Transverse colon (tissue), 4 donors: ENCODE data around the gene UBAC2. TPM values are rescaled to one million over a fixed set of nuclear protein-coding genes. Genes with fewer than 3 reads are reported as not detected.
A peak's percentile ranks its signal among the peaks of the same experiment; 100 is the strongest.

Source experiments
- DNase-seq: peaks from one replicate; pipeline ENCODE4 v3.0.0-alpha.2; 2019
- H3K27ac ChIP-seq, 4 donors: fragments of 200-600 bp; sonication (generic); 2 replicates each; pipeline ENCODE4 v1.5.1; 2016 to 2018; ENCODE audit warnings: inconsistent platforms in 4 of 4
- H3K27me3 ChIP-seq: fragments of 200-600 bp; sonication (generic); 2 replicates; pipeline ENCODE4 v1.5.1; 2017; ENCODE audit warnings: inconsistent platforms
- H3K36me3 ChIP-seq, 4 donors: fragments of 200-600 bp; sonication (generic); 2 replicates each; pipeline ENCODE4 v1.5.1; 2017 to 2019; ENCODE audit warnings: inconsistent platforms in 4 of 4
- H3K4me1 ChIP-seq, 4 donors: fragments of 200-600 bp; sonication (generic); 2 replicates each; pipeline ENCODE4 v1.5.1; 2017 to 2020; ENCODE audit warnings: inconsistent platforms in 4 of 4
- H3K4me3 ChIP-seq, 4 donors: fragments of 200-600 bp; sonication (generic); 1 replicate in 1 of 4; 2 replicates in 3 of 4; pipeline versions ENCODE4 v1.5.1 to v1.6.1; 2017 to 2019; ENCODE audit warnings: inconsistent platforms in 4 of 4
- H3K9me3 ChIP-seq, 2 donors: fragments of 200-600 bp; sonication (generic); 2 replicates each; pipeline ENCODE4 v1.5.1; 2017 to 2019; ENCODE audit warnings: inconsistent platforms in 2 of 2
- CTCF ChIP-seq, 5 experiments: fragments of 200-600 bp in 3 of 5; fragments of 450-650 bp in 2 of 5; sonication (generic) in 3 of 5; IDR thresholded peaks; 1 replicate in 2 of 5; 2 replicates in 3 of 5; pipeline ENCODE4 v1.5.1; 2016 to 2017; ENCODE audit warnings: antibody characterized with exemption in 5 of 5, inconsistent platforms in 3 of 5, mild to moderate bottlenecking in 2 of 5, moderate library complexity in 1 of 5
- EP300 ChIP-seq: sonication (generic); formaldehyde crosslinking; IDR thresholded peaks from one replicate; pipeline ENCODE4 v1.6.1; 2017; ENCODE audit warnings: antibody characterized with exemption, low read depth
- POLR2A ChIP-seq: fragments of 450-650 bp; IDR thresholded peaks from one replicate; pipeline ENCODE4 v1.6.1; 2016; ENCODE audit warnings: antibody characterized with exemption, mild to moderate bottlenecking, moderate library complexity
- POLR2AphosphoS5 ChIP-seq, 3 donors: sonication (generic); formaldehyde crosslinking; IDR thresholded peaks; one replicate each; pipeline ENCODE4 v1.6.1; 2016; ENCODE audit warnings: antibody characterized with exemption in 3 of 3
- WGBS, 2 donors: methylation state at CpG; one replicate each; pipeline ENCODE4 v1.1.5; 2018; ENCODE audit warnings: low coverage in 1 of 2; 5-methylcytosine and 5-hydroxymethylcytosine counted together
- in situ Hi-C, 4 donors: fragments of 200-750 bp; cut with MboI; loops; one replicate each; pipeline versions ENCODE4 v1.15.0 to v1.15.1; 2017; ENCODE audit warnings: low sequenced_read_pairs in 3 of 4, low pct_ligation_motif_present in 1 of 4, low pct_unique_long_range_greater_than_20kb in 1 of 4
- intact Hi-C: fragments of 100-400 bp; cut with DNase I; formaldehyde crosslinking; loops from one replicate; pipeline ENCODE4 v1.15.1; 2023; ENCODE audit warnings: low total_unique reads
- total RNA-seq, 4 donors: library from RNA; depleted of rRNA; stranded (reverse); fragments of >200 nt; gene quantifications; one replicate each; pipeline ENCODE4 v1.1.0, GENCODE V29; 2016

Gene UBAC2
- total RNA-seq, 4 donors from 2014 or later, result 34.4 to 77.3 (median 66.5) TPM

- in situ Hi-C loops, result no loop called here
- peak overlapping the region; percentile 37 to 64 (median 54) for H3K27ac ChIP-seq
- DNase-seq, result no peak
- H3K27me3 ChIP-seq, result no peaks in the 10 kb centered on the region
- TF ChIP-seq POLR2AphosphoS5 (IDR thresholded peaks at IDR 0.05) (no peak), EP300 (no peak), POLR2A (no peak)
- WGBS, 2 donors, result 67 to 72% methylated on average over 3 of the region's 3 CpGs
- H3K4me1 ChIP-seq, result peaks cover 4 to 30% (median 18%) of the 10 kb centered on the region in 4 donors
- no peaks in the 10 kb centered on the region for H3K9me3 ChIP-seq
- intact Hi-C loops, result no loop called here
- H3K4me3 ChIP-seq, result no peak overlapping the region
- H3K36me3 ChIP-seq, result no peaks in the 10 kb centered on the region
Measured at GRCh38 chr13:99313501-99313900, 112.8 kb downstream of the UBAC2 start.

- intact Hi-C loops, result no loop called here
- Histone ChIP-seq H3K27me3 (no peaks in the 10 kb centered on the region), H3K4me3 (no peak overlapping the region), H3K27ac (peak overlapping the region; percentile 37 to 64 (median 54)), H3K9me3 (no peaks in the 10 kb centered on the region), H3K4me1 (peaks cover 4 to 26% (median 18%) of the 10 kb centered on the region in 4 donors), H3K36me3 (no peaks in the 10 kb centered on the region)
- WGBS, 2 donors, result 44 to 58% methylated on average over 1 of the region's 1 CpG
- TF ChIP-seq POLR2AphosphoS5 (IDR thresholded peaks at IDR 0.05) (no peak), CTCF (IDR thresholded peaks at IDR 0.05) (no peak), POLR2A (no peak)
- in situ Hi-C loops, result no loop called here
- DNase-seq, result no peak
Measured at GRCh38 chr13:99313941-99314340, 113.3 kb downstream of the UBAC2 start.

GRCh38 chr13:99314640-99315176 lies 114.1 kb downstream of the UBAC2 start:
- TF ChIP-seq POLR2AphosphoS5 (IDR thresholded peaks at IDR 0.05) (no peak), POLR2A (no peak), CTCF (IDR thresholded peaks at IDR 0.05) (no peak), EP300 (no peak)
- intact Hi-C loops (no loop called here), in situ Hi-C loops (no loop called here)
- no peak overlapping the region for H3K4me3 ChIP-seq
- peaks cover 4 to 21% (median 16%) of the 10 kb centered on the region in 4 donors for H3K4me1 ChIP-seq
- 80 to 86% methylated on average over 5 to 10 of the region's 10 CpGs for WGBS, 2 donors
- no peaks in the 10 kb centered on the region for H3K27me3 ChIP-seq
- DNase-seq, result no peak
- H3K9me3 ChIP-seq, result no peaks in the 10 kb centered on the region
- H3K36me3 ChIP-seq, result no peaks in the 10 kb centered on the region
- peak overlapping the region; percentile 24 to 64 (median 46) for H3K27ac ChIP-seq

- peak overlapping the region in 3 of 4 donors; percentile 24 to 64 (median 54) for H3K27ac ChIP-seq
- no peak overlapping the region for H3K4me3 ChIP-seq
- no peaks in the 10 kb centered on the region for H3K27me3 ChIP-seq
- peaks cover under 1 to 18% (median 13%) of the 10 kb centered on the region in 4 donors for H3K4me1 ChIP-seq
- TF ChIP-seq POLR2A, result no peak
- no peak for TF ChIP-seq CTCF (IDR thresholded peaks at IDR 0.05)
- no peak for TF ChIP-seq POLR2AphosphoS5 (IDR thresholded peaks at IDR 0.05)
- TF ChIP-seq EP300, result no peak
- H3K36me3 ChIP-seq, result no peaks in the 10 kb centered on the region
- H3K9me3 ChIP-seq, result no peaks in the 10 kb centered on the region
- in situ Hi-C loops (no loop called here), intact Hi-C loops (no loop called here)
- 86 to 94% methylated on average over 2 to 6 of the region's 6 CpGs for WGBS, 2 donors
- no peak for DNase-seq
Measured at GRCh38 chr13:99315186-99315585, 114.5 kb downstream of the UBAC2 start.

GRCh38 chr13:99316224-99316623 lies 115.6 kb downstream of the UBAC2 start:
- H3K4me1 ChIP-seq, result peaks cover 0 to 20% (median 12%) of the 10 kb centered on the region in 4 donors
- TF ChIP-seq CTCF (IDR thresholded peaks at IDR 0.05) (no peak), EP300 (no peak)
- in situ Hi-C loops (no loop called here), intact Hi-C loops (no loop called here)
- WGBS, 2 donors, result 90 to 100% methylated on average over 1 to 2 of the region's 2 CpGs
- H3K9me3 ChIP-seq, result no peaks in the 10 kb centered on the region
- H3K27ac ChIP-seq, result no peak overlapping the region
- no peaks in the 10 kb centered on the region for H3K27me3 ChIP-seq
- no peak for DNase-seq
- H3K36me3 ChIP-seq, result no peaks in the 10 kb centered on the region
- no peak overlapping the region for H3K4me3 ChIP-seq
